Calu3 (cell line): ENCODE measurements around the gene TFCP2. TPM values are rescaled to one million over a fixed set of nuclear protein-coding genes. Genes with fewer than 3 reads are reported as not detected.

Experiments
- BruUV-seq: library from RNA; stranded (reverse); fragments of 400-500 nt; replicated peaks from 2 replicates; lab custom pipeline; 2021; lab: Mats Ljungman, UMichigan
- CTCF ChIA-PET: fragments of 300-600 bp; sonication (Branson Sonifier 250); formaldehyde crosslinking; loops from one replicate; lab custom pipeline; 2022; ENCODE audit warnings: antibody characterized with exemption; lab: Charles Lee
- DNase-seq: peaks from one replicate; pipeline ENCODE4 v3.0.0; 2022
- H3K27ac Mint-ChIP-seq: one replicate; pipeline ENCODE4 v1.8.0; 2022; ENCODE audit warnings: mixed read lengths; ENCODE audit not compliant: unreplicated experiment
- H3K27me3 Mint-ChIP-seq: one replicate; pipeline ENCODE4 v1.8.0; 2022; ENCODE audit warnings: mixed read lengths; ENCODE audit not compliant: unreplicated experiment
- H3K36me3 Mint-ChIP-seq: one replicate; pipeline ENCODE4 v1.8.0; 2022; ENCODE audit warnings: mild to moderate bottlenecking, moderate library complexity, mixed read lengths; ENCODE audit not compliant: insufficient read depth, unreplicated experiment
- H3K4me1 Mint-ChIP-seq: one replicate; pipeline ENCODE4 v1.8.0; 2022; ENCODE audit warnings: mild to moderate bottlenecking, low read depth, mixed read lengths; ENCODE audit not compliant: unreplicated experiment
- H3K4me3 Mint-ChIP-seq: one replicate; pipeline ENCODE4 v1.8.0; 2022; ENCODE audit warnings: mild to moderate bottlenecking, low read depth, moderate library complexity, mixed read lengths; ENCODE audit not compliant: unreplicated experiment
- H3K9me3 Mint-ChIP-seq: one replicate; pipeline ENCODE4 v1.8.0; 2022; ENCODE audit warnings: low read depth, mixed read lengths; ENCODE audit not compliant: unreplicated experiment
- intact Hi-C: fragments of 100-400 bp; cut with micrococcal nuclease; formaldehyde crosslinking; loops from one replicate; pipeline ENCODE4 v1.10.0; 2022; ENCODE audit not compliant: unreplicated experiment
- total RNA-seq: library from RNA; stranded (reverse); gene quantifications from 2 replicates; pipeline ENCODE4 v1.2.3, GENCODE V29; 2022
- TF ChIP-seq, protein P1 (sequence below): fragments of 200-600 bp; IDR thresholded peaks from one replicate; pipeline ENCODE4 v1.8.0; 2022; ENCODE audit warnings: antibody characterized with exemption; ENCODE audit not compliant: unreplicated experiment

The TFCP2 gene
- total RNA-seq, 1 experiment from 2014 or later: 19.6 TPM

DNA sequence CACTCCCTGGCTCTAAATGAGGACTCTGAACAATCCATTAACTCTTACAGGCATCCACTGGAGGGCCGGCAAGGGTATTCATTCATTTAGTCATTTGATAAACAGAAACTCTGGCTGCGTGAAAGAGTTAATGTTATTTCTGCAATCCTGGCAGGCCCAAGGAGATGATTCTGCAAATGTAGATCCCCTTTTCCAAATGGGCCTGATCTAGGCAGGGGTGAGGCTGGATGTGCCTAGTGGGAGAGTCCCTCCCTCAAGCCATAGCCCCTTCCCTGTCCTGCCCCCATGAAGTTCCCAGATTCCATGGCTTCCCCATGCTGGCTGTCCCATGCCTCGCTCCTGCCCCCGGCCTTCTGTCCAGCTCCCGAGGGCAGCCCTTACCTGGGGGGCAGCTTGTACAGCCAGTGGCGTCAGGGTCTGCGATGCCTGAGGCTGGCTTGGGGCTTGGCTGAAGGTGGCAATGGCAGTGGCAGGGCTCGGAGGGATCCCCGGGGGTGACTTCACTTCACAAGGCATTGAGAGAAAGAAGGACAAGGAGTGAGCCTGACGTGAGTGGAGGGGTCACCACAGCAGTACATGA is 26.5 kb upstream of the TFCP2 start:
- BruUV-seq: no TSS peak
- H3K27ac Mint-ChIP-seq: no peak overlapping the region
- DNase-seq: no peak
- TF ChIP-seq, protein P1, sequence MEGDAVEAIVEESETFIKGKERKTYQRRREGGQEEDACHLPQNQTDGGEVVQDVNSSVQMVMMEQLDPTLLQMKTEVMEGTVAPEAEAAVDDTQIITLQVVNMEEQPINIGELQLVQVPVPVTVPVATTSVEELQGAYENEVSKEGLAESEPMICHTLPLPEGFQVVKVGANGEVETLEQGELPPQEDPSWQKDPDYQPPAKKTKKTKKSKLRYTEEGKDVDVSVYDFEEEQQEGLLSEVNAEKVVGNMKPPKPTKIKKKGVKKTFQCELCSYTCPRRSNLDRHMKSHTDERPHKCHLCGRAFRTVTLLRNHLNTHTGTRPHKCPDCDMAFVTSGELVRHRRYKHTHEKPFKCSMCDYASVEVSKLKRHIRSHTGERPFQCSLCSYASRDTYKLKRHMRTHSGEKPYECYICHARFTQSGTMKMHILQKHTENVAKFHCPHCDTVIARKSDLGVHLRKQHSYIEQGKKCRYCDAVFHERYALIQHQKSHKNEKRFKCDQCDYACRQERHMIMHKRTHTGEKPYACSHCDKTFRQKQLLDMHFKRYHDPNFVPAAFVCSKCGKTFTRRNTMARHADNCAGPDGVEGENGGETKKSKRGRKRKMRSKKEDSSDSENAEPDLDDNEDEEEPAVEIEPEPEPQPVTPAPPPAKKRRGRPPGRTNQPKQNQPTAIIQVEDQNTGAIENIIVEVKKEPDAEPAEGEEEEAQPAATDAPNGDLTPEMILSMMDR: no peak
- H3K9me3 Mint-ChIP-seq: no peaks in the 10 kb centered on the region
- intact Hi-C loops: no loop called here
- H3K4me1 Mint-ChIP-seq: no peaks in the 10 kb centered on the region
- H3K27me3 Mint-ChIP-seq: no peaks in the 10 kb centered on the region
- H3K4me3 Mint-ChIP-seq: no peak overlapping the region
- no peaks in the 10 kb centered on the region for H3K36me3 Mint-ChIP-seq
- CTCF ChIA-PET: no interaction called here

DNA sequence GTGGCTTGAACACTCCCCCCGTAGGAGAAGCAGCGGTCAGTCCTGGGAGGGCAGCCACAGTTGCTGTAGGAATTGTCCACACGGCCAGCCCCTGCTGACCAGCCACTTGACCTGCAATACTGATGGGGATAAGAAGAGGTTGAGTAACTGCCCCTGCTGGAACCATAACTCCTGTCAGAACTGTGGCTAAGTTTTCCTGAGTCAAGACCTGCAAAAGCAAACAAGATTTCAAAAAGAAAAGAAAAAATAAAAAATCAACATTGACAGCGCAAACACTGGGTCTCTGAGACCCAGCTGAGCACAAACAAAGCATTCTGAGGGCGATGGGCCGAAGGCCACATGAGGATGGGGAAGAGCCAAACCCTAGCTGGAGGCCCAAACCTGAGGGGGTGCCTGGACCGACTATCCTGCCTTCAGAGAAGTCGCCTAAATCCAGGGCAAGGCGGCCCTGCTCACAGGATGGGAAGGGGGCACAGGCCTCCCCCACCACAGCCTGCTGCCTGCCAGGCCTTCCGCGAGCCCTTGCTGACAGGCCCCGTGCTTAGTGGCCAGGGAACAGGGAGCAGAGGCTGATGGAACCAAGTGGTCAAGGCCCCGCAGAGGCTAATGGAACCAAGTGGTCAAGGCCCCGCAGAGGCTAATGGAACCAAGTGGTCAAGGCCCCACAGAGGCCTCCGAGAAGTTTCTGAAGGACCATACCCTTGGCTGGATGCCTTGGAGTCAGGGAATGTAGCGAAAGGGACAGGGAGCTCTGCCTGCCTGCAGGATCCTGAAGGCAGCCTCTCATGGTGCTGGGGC is 25.8 kb upstream of the TFCP2 start:
- TF ChIP-seq, protein P1: no peak
- CTCF ChIA-PET: no interaction called here
- BruUV-seq: no TSS peak
- intact Hi-C loops: no loop called here
- Mint-ChIP-seq H3K27me3 (no peaks in the 10 kb centered on the region), H3K27ac (no peak overlapping the region), H3K4me3 (no peak overlapping the region), H3K36me3 (no peaks in the 10 kb centered on the region), H3K4me1 (no peaks in the 10 kb centered on the region), H3K9me3 (no peaks in the 10 kb centered on the region)
- no peak for DNase-seq

GRCh38 chr12:51197736-51198567 is 25.0 kb upstream of the TFCP2 start:
- no TSS peak for BruUV-seq
- H3K27ac Mint-ChIP-seq: no peak overlapping the region
- H3K4me3 Mint-ChIP-seq: no peak overlapping the region
- no peaks in the 10 kb centered on the region for H3K36me3 Mint-ChIP-seq
- no peaks in the 10 kb centered on the region for H3K27me3 Mint-ChIP-seq
- no peak for DNase-seq
- intact Hi-C loops: no loop called here
- no peaks in the 10 kb centered on the region for H3K9me3 Mint-ChIP-seq
- TF ChIP-seq, protein P1: no peak
- CTCF ChIA-PET: no interaction called here
- no peaks in the 10 kb centered on the region for H3K4me1 Mint-ChIP-seq

DNA sequence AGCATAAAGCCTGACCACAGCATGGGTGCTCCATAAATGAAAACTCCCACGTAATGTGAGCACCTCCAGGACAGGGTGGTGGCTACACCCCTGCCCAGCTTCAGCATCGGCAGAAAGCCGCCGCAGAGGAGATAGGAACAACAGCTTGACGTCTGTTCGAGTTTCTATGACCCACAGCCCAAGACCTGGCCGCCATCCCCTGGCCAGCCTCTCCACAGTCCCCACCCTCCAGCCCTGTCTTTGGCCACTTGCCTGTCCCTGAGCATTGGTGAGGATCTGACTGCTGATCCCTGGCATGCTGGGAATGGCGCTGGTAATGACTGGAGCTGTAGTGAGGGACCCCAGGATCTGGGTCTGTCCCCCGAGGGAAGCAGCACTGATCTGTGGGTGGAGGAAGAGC is 23.6 kb upstream of the TFCP2 start:
- no TSS peak for BruUV-seq
- intact Hi-C loops: no loop called here
- Mint-ChIP-seq H3K36me3 (no peaks in the 10 kb centered on the region), H3K27me3 (no peaks in the 10 kb centered on the region), H3K9me3 (no peaks in the 10 kb centered on the region), H3K4me1 (no peaks in the 10 kb centered on the region), H3K27ac (no peak overlapping the region), H3K4me3 (no peak overlapping the region)
- CTCF ChIA-PET: no interaction called here
- DNase-seq: no peak
- TF ChIP-seq, protein P1: no peak
